ENCODE results near the gene CCDC73. TPM values are rescaled to one million over a fixed set of nuclear protein-coding genes. Genes with fewer than 3 reads are reported as not detected.
"Not testable (repeated sequence)": the region's sequence is repeated elsewhere in the genome, so short reads cannot be mapped to it uniquely, and the experiment has no call there.

Gene CCDC73
- total and polyA plus RNA-seq, 3 experiments from 2014 or later: not detected

GRCh38 chr11:32616903-32617302, 177.6 kb downstream of the CCDC73 start:
- H3K4me3 Mint-ChIP-seq: no peak overlapping the region
- POLR2A ChIA-PET: no interaction called here
- H3K27ac Mint-ChIP-seq: no peak overlapping the region
- peaks cover 12 to 25% of the 10 kb centered on the region in 2 donors for H3K27me3 Mint-ChIP-seq
- CTCF ChIA-PET: no interaction called here
- H3K4me1 ChIP-seq (ENCODE audit: insufficient read depth, low read length): no peaks in the 10 kb centered on the region
- no peaks in the 10 kb centered on the region for H3K4me1 Mint-ChIP-seq
- no peak overlapping the region for H3K4me3 ChIP-seq (ENCODE audit: low read length)
- no peaks in the 10 kb centered on the region for H3K36me3 ChIP-seq (ENCODE audit: insufficient read depth, low read length)
- H3K36me3 Mint-ChIP-seq: peaks cover 0 to 6% (median 0%) of the 10 kb centered on the region in 3 donors
- no peak overlapping the region for H3K27ac ChIP-seq (ENCODE audit: low read depth, low read length)
- H3K9me3 Mint-ChIP-seq: peaks cover 0 to 9% (median 6%) of the 10 kb centered on the region in 5 donors
- no peaks in the 10 kb centered on the region for H3K9me3 ChIP-seq (ENCODE audit: low read length)
- DNase-seq: no peak
- no peaks in the 10 kb centered on the region for H3K27me3 ChIP-seq (ENCODE audit: insufficient read depth, low read length, poor library complexity, severe bottlenecking)

- no peak overlapping the region for H3K27ac ChIP-seq (ENCODE audit: low read depth, low read length)
- POLR2A ChIA-PET: no interaction called here
- Mint-ChIP-seq H3K36me3 (peaks cover 0 to 6% (median 0%) of the 10 kb centered on the region in 3 donors), H3K9me3 (peaks cover 0 to 6% (median 0%) of the 10 kb centered on the region in 5 donors), H3K4me1 (no peaks in the 10 kb centered on the region), H3K27ac (no peak overlapping the region), H3K27me3 (peaks cover 8 to 11% of the 10 kb centered on the region in 2 donors), H3K4me3 (no peak overlapping the region)
- CTCF ChIA-PET: no interaction called here
- no peaks in the 10 kb centered on the region for H3K4me1 ChIP-seq (ENCODE audit: insufficient read depth, low read length)
- H3K36me3 ChIP-seq (ENCODE audit: insufficient read depth, low read length): no peaks in the 10 kb centered on the region
- H3K9me3 ChIP-seq (ENCODE audit: low read length): no peaks in the 10 kb centered on the region
- DNase-seq: no peak
- no peaks in the 10 kb centered on the region for H3K27me3 ChIP-seq (ENCODE audit: insufficient read depth, low read length, poor library complexity, severe bottlenecking)
- no peak overlapping the region for H3K4me3 ChIP-seq (ENCODE audit: low read length)
Observed at GRCh38 chr11:32615422-32615821, 179.0 kb downstream of the CCDC73 start.

GRCh38 chr11:32613500-32614151, 180.8 kb downstream of the CCDC73 start:
- H3K4me1 Mint-ChIP-seq: no peaks in the 10 kb centered on the region
- Histone ChIP-seq H3K27me3 (ENCODE audit: insufficient read depth, low read length, poor library complexity, severe bottlenecking) (no peaks in the 10 kb centered on the region), H3K4me3 (ENCODE audit: low read length) (no peak overlapping the region), H3K4me1 (ENCODE audit: insufficient read depth, low read length) (no peaks in the 10 kb centered on the region), H3K9me3 (ENCODE audit: low read length) (no peaks in the 10 kb centered on the region), H3K36me3 (ENCODE audit: insufficient read depth, low read length) (no peaks in the 10 kb centered on the region), H3K27ac (ENCODE audit: low read depth, low read length) (no peak overlapping the region)
- peaks cover 0 to 7% (median 2%) of the 10 kb centered on the region in 3 donors for H3K36me3 Mint-ChIP-seq
- CTCF ChIA-PET: no interaction called here
- POLR2A ChIA-PET: no interaction called here
- DNase-seq: no peak
- peaks cover 0 to 2% (median 0%) of the 10 kb centered on the region in 5 donors for H3K9me3 Mint-ChIP-seq
- H3K27ac Mint-ChIP-seq: no peak overlapping the region
- peaks cover under 1 to 1% of the 10 kb centered on the region in 2 donors for H3K27me3 Mint-ChIP-seq
- H3K4me3 Mint-ChIP-seq: no peak overlapping the region

GRCh38 chr11:32610797-32611352, 183.6 kb downstream of the CCDC73 start:
- peaks cover 6 to 14% (median 8%) of the 10 kb centered on the region in 3 donors for H3K36me3 Mint-ChIP-seq
- no peaks in the 10 kb centered on the region for H3K4me1 ChIP-seq (ENCODE audit: insufficient read depth, low read length)
- no peaks in the 10 kb centered on the region for H3K27me3 ChIP-seq (ENCODE audit: insufficient read depth, low read length, poor library complexity, severe bottlenecking)
- H3K9me3 ChIP-seq (ENCODE audit: low read length): no peaks in the 10 kb centered on the region
- CTCF ChIA-PET: no interaction called here
- no peaks in the 10 kb centered on the region for H3K4me1 Mint-ChIP-seq
- H3K36me3 ChIP-seq (ENCODE audit: insufficient read depth, low read length): no peaks in the 10 kb centered on the region
- DNase-seq: no peak
- POLR2A ChIA-PET: interaction anchor here (0.6 kb wide), 1 partner anchor 1213 kb away, joined by 3 read pairs; no protein-coding TSS in a partner anchor
- H3K27ac ChIP-seq (ENCODE audit: low read depth, low read length): no peak overlapping the region
- no peak overlapping the region for H3K27ac Mint-ChIP-seq
- no peaks in the 10 kb centered on the region for H3K27me3 Mint-ChIP-seq
- no peak overlapping the region for H3K4me3 Mint-ChIP-seq
- no peak overlapping the region for H3K4me3 ChIP-seq (ENCODE audit: low read length)
- H3K9me3 Mint-ChIP-seq: peaks cover 0 to 2% (median 2%) of the 10 kb centered on the region in 5 donors

GRCh38 chr11:32608826-32609225, 185.6 kb downstream of the CCDC73 start:
- H3K4me3 ChIP-seq (ENCODE audit: low read length); H3K27ac Mint-ChIP-seq; H3K9me3 ChIP-seq (ENCODE audit: low read length); POLR2A ChIA-PET; DNase-seq; H3K27ac ChIP-seq (ENCODE audit: low read depth, low read length); H3K4me3 Mint-ChIP-seq; H3K36me3 ChIP-seq (ENCODE audit: insufficient read depth, low read length); H3K4me1 Mint-ChIP-seq; H3K4me1 ChIP-seq (ENCODE audit: insufficient read depth, low read length); H3K27me3 ChIP-seq (ENCODE audit: insufficient read depth, low read length, poor library complexity, severe bottlenecking); CTCF ChIA-PET; H3K27me3 Mint-ChIP-seq; H3K9me3 Mint-ChIP-seq: not testable (repeated sequence)
- peaks cover 6 to 28% (median 11%) of the 10 kb centered on the region in 3 donors for H3K36me3 Mint-ChIP-seq

GRCh38 chr11:32606220-32606619, 188.2 kb downstream of the CCDC73 start:
- no peaks in the 10 kb centered on the region for H3K4me1 ChIP-seq (ENCODE audit: insufficient read depth, low read length)
- H3K4me3 Mint-ChIP-seq: no peak overlapping the region
- peaks cover 30% of the 10 kb centered on the region for H3K36me3 ChIP-seq (ENCODE audit: insufficient read depth, low read length)
- no peaks in the 10 kb centered on the region for H3K27me3 ChIP-seq (ENCODE audit: insufficient read depth, low read length, poor library complexity, severe bottlenecking)
- H3K36me3 Mint-ChIP-seq: peaks cover 6 to 51% (median 13%) of the 10 kb centered on the region in 3 donors
- H3K4me1 Mint-ChIP-seq: no peaks in the 10 kb centered on the region
- H3K27ac ChIP-seq (ENCODE audit: low read depth, low read length): no peak overlapping the region
- H3K27me3 Mint-ChIP-seq: no peaks in the 10 kb centered on the region
- peak overlapping the region in 1 of 8 donors; percentile 54 for H3K27ac Mint-ChIP-seq
- no peaks in the 10 kb centered on the region for H3K9me3 ChIP-seq (ENCODE audit: low read length)
- ChIA-PET CTCF (no interaction called here), POLR2A (interaction anchor here (0.6 kb wide), 1 partner anchor 435 kb away, joined by 4 read pairs; no protein-coding TSS in a partner anchor)
- no peak for DNase-seq
- no peak overlapping the region for H3K4me3 ChIP-seq (ENCODE audit: low read length)
- H3K9me3 Mint-ChIP-seq: peaks cover 0 to 2% (median 2%) of the 10 kb centered on the region in 5 donors

GRCh38 chr11:32602657-32603415, 191.6 kb downstream of the CCDC73 start:
- Mint-ChIP-seq H3K4me1 (peaks cover 0 to 3% (median 3%) of the 10 kb centered on the region in 3 donors), H3K27me3 (no peaks in the 10 kb centered on the region), H3K27ac (peak overlapping the region in 1 of 8 donors; percentile 50), H3K9me3 (peaks cover 0 to 2% (median 0%) of the 10 kb centered on the region in 5 donors), H3K4me3 (no peak overlapping the region), H3K36me3 (peaks cover 0 to 68% (median 15%) of the 10 kb centered on the region in 3 donors)
- ChIA-PET CTCF (no interaction called here), POLR2A (no interaction called here)
- H3K4me3 ChIP-seq (ENCODE audit: low read length): no peak overlapping the region
- H3K27me3 ChIP-seq (ENCODE audit: insufficient read depth, low read length, poor library complexity, severe bottlenecking): no peaks in the 10 kb centered on the region
- H3K36me3 ChIP-seq (ENCODE audit: insufficient read depth, low read length): peaks cover 42% of the 10 kb centered on the region
- H3K27ac ChIP-seq (ENCODE audit: low read depth, low read length): no peak overlapping the region
- no peaks in the 10 kb centered on the region for H3K9me3 ChIP-seq (ENCODE audit: low read length)
- no peaks in the 10 kb centered on the region for H3K4me1 ChIP-seq (ENCODE audit: insufficient read depth, low read length)
- DNase-seq: no peak

- Mint-ChIP-seq H3K27ac (peak overlapping the region in 3 of 8 donors; percentile 2 to 36 (median 6)), H3K4me1 (peaks cover 7 to 37% (median 19%) of the 10 kb centered on the region in 3 donors), H3K27me3 (no peaks in the 10 kb centered on the region), H3K36me3 (peaks cover 0 to 84% (median 27%) of the 10 kb centered on the region in 3 donors), H3K9me3 (no peaks in the 10 kb centered on the region), H3K4me3 (no peak overlapping the region)
- Histone ChIP-seq H3K9me3 (ENCODE audit: low read length) (no peaks in the 10 kb centered on the region), H3K4me1 (ENCODE audit: insufficient read depth, low read length) (no peaks in the 10 kb centered on the region), H3K27me3 (ENCODE audit: insufficient read depth, low read length, poor library complexity, severe bottlenecking) (no peaks in the 10 kb centered on the region), H3K27ac (ENCODE audit: low read depth, low read length) (no peak overlapping the region), H3K4me3 (ENCODE audit: low read length) (no peak overlapping the region), H3K36me3 (ENCODE audit: insufficient read depth, low read length) (peaks cover 43% of the 10 kb centered on the region)
- CTCF ChIA-PET: interaction anchor here (0.6 kb wide), 1 partner anchor 9 kb away, joined by 4 read pairs; no protein-coding TSS in a partner anchor
- POLR2A ChIA-PET: no interaction called here
- DNase-seq: no peak
Observed at GRCh38 chr11:32597921-32598320, 196.5 kb downstream of the CCDC73 start.

Measured in CD8-positive, alpha-beta memory T cell (primary cell).